CD4-positive, alpha-beta memory T cell (primary cell): Measurements from ENCODE around the gene ARHGEF4. TPM values are rescaled to one million over a fixed set of nuclear protein-coding genes. Genes with fewer than 3 reads are reported as not detected.
A peak's percentile ranks its signal among the peaks of the same experiment; 100 is the strongest.

Source experiments
- CTCF ChIA-PET: fragments of 350-600 bp; sonication (Branson Sonifier 250); formaldehyde crosslinking; loops from one replicate; lab custom pipeline; 2021; ENCODE audit warnings: inconsistent platforms; ENCODE audit not compliant: partially characterized antibody; lab: Charles Lee
- POLR2A ChIA-PET: fragments of 350-600 bp; sonication (Branson Sonifier 250); formaldehyde crosslinking; loops from one replicate; lab custom pipeline; 2021; ENCODE audit not compliant: partially characterized antibody; lab: Charles Lee
- DNase-seq, 5 donors: peaks; one replicate each; pipeline versions ENCODE4 v3.0.0 to v3.0.0-alpha.2; 2020 to 2022; ENCODE audit warnings: mixed read lengths in 1 of 5
- H3K27ac ChIP-seq: one replicate; pipeline ENCODE4 v1.7.0; 2013; ENCODE audit warnings: low read depth, low read length
- H3K27me3 ChIP-seq: 2 replicates; pipeline ENCODE4 v1.7.0; 2013; ENCODE audit warnings: mild to moderate bottlenecking, low read length, moderate library complexity; ENCODE audit not compliant: insufficient read depth
- H3K36me3 ChIP-seq: 2 replicates; pipeline ENCODE4 v1.7.0; 2013; ENCODE audit warnings: mild to moderate bottlenecking, low read length, moderate library complexity; ENCODE audit not compliant: insufficient read depth
- H3K4me1 ChIP-seq: 2 replicates; pipeline ENCODE4 v1.7.0; 2013; ENCODE audit warnings: mild to moderate bottlenecking, low read length, moderate library complexity; ENCODE audit not compliant: insufficient read depth
- H3K4me3 ChIP-seq, 2 donors: one replicate each; pipeline ENCODE4 v1.7.0; 2013; ENCODE audit warnings: low read length in 2 of 2, mild to moderate bottlenecking in 1 of 2
- H3K9me3 ChIP-seq, 2 donors: one replicate each; pipeline ENCODE4 v1.7.0; 2013; ENCODE audit warnings: low read length in 2 of 2, control low read depth in 1 of 2; ENCODE audit not compliant: control insufficient read depth in 1 of 2
- H3K27ac Mint-ChIP-seq, 7 donors: one replicate each; pipeline ENCODE4 v1.8.0; 2020 to 2021; ENCODE audit warnings: mixed read lengths in 7 of 7, mild to moderate bottlenecking in 6 of 7, inconsistent platforms in 3 of 7, moderate library complexity in 3 of 7
- H3K27me3 Mint-ChIP-seq, 2 donors: one replicate each; pipeline ENCODE4 v1.8.0; 2020 to 2021; ENCODE audit warnings: mixed read lengths in 2 of 2
- H3K36me3 Mint-ChIP-seq, 2 donors: one replicate each; pipeline ENCODE4 v1.8.0; 2020 to 2021; ENCODE audit warnings: mixed read lengths in 2 of 2, inconsistent platforms in 1 of 2, mild to moderate bottlenecking in 1 of 2
- H3K4me1 Mint-ChIP-seq, 4 donors: one replicate each; pipeline ENCODE4 v1.8.0; 2020 to 2021; ENCODE audit warnings: mixed read lengths in 4 of 4, mild to moderate bottlenecking in 1 of 4
- H3K4me3 Mint-ChIP-seq, 8 donors: one replicate each; pipeline ENCODE4 v1.8.0; 2020 to 2021; ENCODE audit warnings: mixed read lengths in 8 of 8, mild to moderate bottlenecking in 7 of 8, moderate library complexity in 6 of 8, inconsistent platforms in 3 of 8
- H3K9me3 Mint-ChIP-seq, 8 donors: one replicate each; pipeline ENCODE4 v1.8.0; 2020 to 2021; ENCODE audit warnings: mixed read lengths in 8 of 8, mild to moderate bottlenecking in 5 of 8, inconsistent platforms in 3 of 8, moderate library complexity in 1 of 8
- intact Hi-C: fragments of 100-400 bp; cut with micrococcal nuclease; formaldehyde crosslinking; loops from one replicate; pipeline ENCODE4 v1.15.1; 2023
- polyA plus RNA-seq, 2 donors: library from polyadenylated mRNA; unstranded; fragments of 300-500 nt; fragmentation: Illumina TruSeq; gene quantifications; one replicate each; pipeline ENCODE4 v1.2.3, GENCODE V29; 2021
- total RNA-seq, 2 experiments: library from RNA; stranded (reverse); gene quantifications; one replicate each; pipeline ENCODE4 v1.2.3, GENCODE V29; 2021

The ARHGEF4 gene
- total and polyA plus RNA-seq, 4 experiments from 2014 or later: 1.4 to 2.6 (median 2.1) TPM

DNA sequence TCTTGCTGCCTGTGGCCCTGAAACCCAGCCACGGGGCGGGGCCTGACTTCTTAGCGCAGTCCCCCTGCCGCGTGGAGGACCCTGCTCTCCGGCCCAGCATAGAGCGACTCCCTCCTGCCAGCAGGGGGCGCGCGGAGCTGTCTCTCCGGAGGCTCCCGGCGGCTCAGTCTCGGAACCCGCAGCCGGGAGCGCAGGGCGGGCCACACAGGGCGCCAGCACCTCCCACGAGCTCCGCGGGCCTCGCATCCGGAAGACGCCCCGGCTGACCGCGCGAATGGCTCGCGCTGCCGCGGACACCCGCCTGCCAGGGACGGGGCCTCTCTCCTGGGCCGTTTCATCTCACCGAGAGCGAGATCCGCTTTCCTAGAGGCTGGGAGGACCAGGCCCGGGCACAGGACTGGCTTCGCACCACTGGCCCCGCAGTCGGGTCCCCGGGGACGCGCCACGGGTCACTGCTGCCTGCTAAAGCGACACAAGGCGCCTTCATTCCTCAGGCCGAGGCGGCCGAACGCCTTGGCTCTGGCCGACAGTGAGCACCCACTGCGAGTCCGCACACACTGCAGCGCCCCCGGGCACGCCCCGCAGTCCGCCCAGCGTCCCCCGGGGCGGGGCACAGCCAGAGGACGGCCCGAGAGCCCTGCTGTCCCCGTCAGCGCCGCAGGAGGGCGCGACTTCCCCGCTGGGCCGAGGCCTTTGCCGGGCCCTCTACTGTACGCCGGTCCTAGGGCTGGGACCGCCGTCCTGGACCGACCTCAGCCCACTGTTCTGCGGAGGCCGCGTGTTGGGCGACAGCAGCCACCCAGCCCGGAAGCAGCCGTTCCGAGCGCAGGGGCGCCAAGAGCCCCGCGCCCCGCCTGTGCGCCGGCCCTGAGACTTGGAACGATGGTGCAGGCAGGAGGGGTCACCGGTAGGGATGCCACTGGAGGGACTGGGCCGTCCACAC lies 39.0 kb upstream of the ARHGEF4 start:
- intact Hi-C loops: loop anchor here (1.0 to 5.0 kb wide), 6 partner anchors 27 to 615 kb away; partner anchors contain the start of genes IMP4, MZT2B and SMPD4
- Histone ChIP-seq H3K9me3 (no peaks in the 10 kb centered on the region), H3K4me1 (peaks cover 9% of the 10 kb centered on the region), H3K27me3 (no peaks in the 10 kb centered on the region), H3K4me3 (peak overlapping the region; percentile 42 to 95), H3K36me3 (no peaks in the 10 kb centered on the region), H3K27ac (peak overlapping the region; percentile 89)
- peak; percentile 83 to 90 (median 89) for DNase-seq
- Mint-ChIP-seq H3K4me3 (peak overlapping the region; percentile 62 to 83 (median 72)), H3K9me3 (no peaks in the 10 kb centered on the region), H3K36me3 (no peaks in the 10 kb centered on the region), H3K27me3 (peaks cover 0 to 2% of the 10 kb centered on the region in 2 donors), H3K4me1 (peaks cover 0 to 7% (median 1%) of the 10 kb centered on the region in 4 donors), H3K27ac (peak overlapping the region; percentile 25 to 83 (median 62))
- ChIA-PET POLR2A (interaction anchor here (0.6 to 2.6 kb wide), 7 partner anchors 26 to 616 kb away, joined by 3 to 23 read pairs (median 5); partner anchors contain the start of genes FAM168B, IMP4 and SMPD4), CTCF (interaction anchor here (0.7 to 11.8 kb wide), 29 partner anchors 10 to 616 kb away, joined by 3 to 318 read pairs (median 5); partner anchors contain the start of genes GPR148, IMP4 and SMPD4)

DNA sequence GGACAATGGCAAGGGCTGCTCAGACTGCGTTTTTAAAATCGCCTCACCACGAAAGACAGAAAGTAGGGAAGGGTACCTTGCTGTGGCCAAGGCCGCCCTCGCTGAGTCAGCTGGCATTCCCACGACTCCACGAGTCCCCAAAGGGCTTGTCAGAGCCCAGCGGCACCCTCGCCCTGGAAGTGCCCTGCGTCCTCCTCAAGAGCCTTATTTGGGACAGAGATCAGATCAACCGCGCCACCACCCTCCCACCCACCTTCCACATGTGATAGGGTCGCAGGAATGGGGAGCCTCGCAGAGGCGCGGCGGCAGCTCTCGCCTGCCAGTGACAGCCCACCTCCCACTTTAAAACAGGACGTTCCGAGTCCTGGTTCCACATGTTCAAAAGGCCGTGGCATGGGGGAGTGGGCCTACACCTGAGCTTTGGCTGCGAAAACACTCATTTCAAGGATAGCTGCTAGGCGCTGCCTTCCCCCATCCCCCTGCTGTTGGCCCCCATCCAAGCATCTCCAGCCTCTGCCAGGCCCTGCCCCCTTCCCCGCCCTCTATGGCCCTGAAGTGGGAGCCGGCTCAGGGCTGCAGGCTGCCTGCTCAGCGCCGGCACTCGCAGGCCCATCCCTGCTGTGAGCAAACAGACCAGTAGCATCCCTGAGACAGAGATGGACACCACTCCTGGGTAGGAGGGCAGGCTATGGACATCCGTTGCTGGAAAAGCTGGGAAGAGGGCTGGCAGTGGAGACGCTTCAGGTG lies 38.1 kb upstream of the ARHGEF4 start:
- H3K36me3 ChIP-seq: no peaks in the 10 kb centered on the region
- no peaks in the 10 kb centered on the region for H3K9me3 ChIP-seq
- H3K4me1 Mint-ChIP-seq: peaks cover 0 to 7% (median 1%) of the 10 kb centered on the region in 4 donors
- peaks cover 9% of the 10 kb centered on the region for H3K4me1 ChIP-seq
- no peaks in the 10 kb centered on the region for H3K9me3 Mint-ChIP-seq
- ChIA-PET CTCF (interaction anchor here (0.8 to 11.8 kb wide), 8 partner anchors 9 to 123 kb away, joined by 3 to 318 read pairs (median 10); no protein-coding TSS in a partner anchor), POLR2A (interaction anchor here (1.7 to 2.6 kb wide), 3 partner anchors 25 to 75 kb away, joined by 10 to 23 read pairs (median 13); no protein-coding TSS in a partner anchor)
- peak overlapping the region; percentile 42 to 95 for H3K4me3 ChIP-seq
- peak overlapping the region; percentile 89 for H3K27ac ChIP-seq
- H3K27ac Mint-ChIP-seq: peak overlapping the region in 6 of 7 donors; percentile 25 to 83 (median 62)
- no peak for DNase-seq
- intact Hi-C loops: loop anchor here (1.0 to 5.0 kb wide), 2 partner anchors 26 to 616 kb away; partner anchors contain the start of genes MZT2B and SMPD4
- H3K27me3 Mint-ChIP-seq: peaks cover 0 to 2% of the 10 kb centered on the region in 2 donors
- H3K27me3 ChIP-seq: no peaks in the 10 kb centered on the region
- no peaks in the 10 kb centered on the region for H3K36me3 Mint-ChIP-seq
- peak overlapping the region; percentile 62 to 83 (median 70) for H3K4me3 Mint-ChIP-seq

DNA sequence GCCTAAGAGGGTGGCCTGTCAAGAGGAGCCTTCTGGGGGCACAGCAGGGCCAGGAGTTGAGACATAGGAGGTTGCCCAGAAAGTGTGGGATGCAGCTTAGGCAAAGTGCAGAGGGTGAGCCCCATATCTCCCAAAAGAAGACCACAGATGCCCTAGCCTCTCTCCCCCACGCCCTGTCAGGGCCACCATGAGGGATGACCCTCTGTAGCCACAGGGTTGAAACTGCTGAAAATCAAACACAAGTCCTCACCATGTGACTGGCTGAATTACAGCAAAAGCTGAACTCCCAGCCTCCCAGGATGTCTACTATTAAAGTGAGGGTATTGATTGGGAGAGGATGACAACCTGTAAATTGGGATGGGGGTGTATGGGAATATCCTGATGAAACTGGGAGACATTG lies 37.4 kb upstream of the ARHGEF4 start:
- peak overlapping the region in 6 of 8 donors; percentile 13 to 43 (median 32) for H3K4me3 Mint-ChIP-seq
- Histone ChIP-seq H3K27ac (no peak overlapping the region), H3K27me3 (no peaks in the 10 kb centered on the region), H3K4me1 (peaks cover 9% of the 10 kb centered on the region), H3K9me3 (no peaks in the 10 kb centered on the region), H3K36me3 (no peaks in the 10 kb centered on the region), H3K4me3 (no peak overlapping the region)
- peak overlapping the region in 1 of 7 donors; percentile 62 for H3K27ac Mint-ChIP-seq
- no peaks in the 10 kb centered on the region for H3K36me3 Mint-ChIP-seq
- peaks cover 0 to 7% (median 1%) of the 10 kb centered on the region in 4 donors for H3K4me1 Mint-ChIP-seq
- no peaks in the 10 kb centered on the region for H3K9me3 Mint-ChIP-seq
- CTCF ChIA-PET: interaction anchor here (1.9 to 11.8 kb wide), 4 partner anchors 18 to 122 kb away, joined by 5 to 318 read pairs (median 45); no protein-coding TSS in a partner anchor
- intact Hi-C loops: loop anchor here (5.0 kb wide), 1 partner anchor 617 kb away; the partner anchor contains the start of genes MZT2B and SMPD4
- peaks cover 0 to 2% of the 10 kb centered on the region in 2 donors for H3K27me3 Mint-ChIP-seq
- POLR2A ChIA-PET: interaction anchor here (2.1 kb wide), 1 partner anchor 72 kb away, joined by 13 read pairs; no protein-coding TSS in a partner anchor
- no peak for DNase-seq

DNA sequence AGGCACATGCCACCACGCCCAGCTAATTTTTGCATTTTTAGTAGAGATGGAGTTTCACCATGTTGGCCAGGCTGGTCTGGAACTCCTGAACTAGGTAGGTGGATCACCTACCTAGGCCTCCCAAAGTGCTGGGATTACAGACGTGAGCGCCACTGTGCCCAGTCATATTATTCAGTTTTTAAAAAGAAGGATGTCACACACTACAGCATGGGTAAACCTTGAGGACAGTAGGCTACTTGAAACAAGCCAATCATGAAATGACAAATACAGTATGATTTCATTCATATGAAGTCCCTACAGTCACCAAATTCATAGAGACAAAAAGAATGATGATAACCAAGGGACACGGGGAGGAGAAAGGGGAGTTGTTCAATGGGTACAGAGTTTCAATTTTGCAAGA lies 31.1 kb upstream of the ARHGEF4 start:
- ChIA-PET CTCF (interaction anchor here (11.8 kb wide), 1 partner anchor 67 kb away, joined by 318 read pairs; no protein-coding TSS in a partner anchor), POLR2A (no interaction called here)
- Mint-ChIP-seq H3K36me3 (no peaks in the 10 kb centered on the region), H3K4me1 (peaks cover 7 to 10% (median 9%) of the 10 kb centered on the region in 4 donors), H3K4me3 (no peak overlapping the region), H3K27me3 (peaks cover 0 to 8% of the 10 kb centered on the region in 2 donors), H3K27ac (no peak overlapping the region), H3K9me3 (no peaks in the 10 kb centered on the region)
- intact Hi-C loops: no loop called here
- Histone ChIP-seq H3K27me3 (no peaks in the 10 kb centered on the region), H3K36me3 (no peaks in the 10 kb centered on the region), H3K27ac (no peak overlapping the region), H3K4me1 (peaks cover 7% of the 10 kb centered on the region), H3K9me3 (no peaks in the 10 kb centered on the region), H3K4me3 (no peak overlapping the region)
- DNase-seq: no peak

DNA sequence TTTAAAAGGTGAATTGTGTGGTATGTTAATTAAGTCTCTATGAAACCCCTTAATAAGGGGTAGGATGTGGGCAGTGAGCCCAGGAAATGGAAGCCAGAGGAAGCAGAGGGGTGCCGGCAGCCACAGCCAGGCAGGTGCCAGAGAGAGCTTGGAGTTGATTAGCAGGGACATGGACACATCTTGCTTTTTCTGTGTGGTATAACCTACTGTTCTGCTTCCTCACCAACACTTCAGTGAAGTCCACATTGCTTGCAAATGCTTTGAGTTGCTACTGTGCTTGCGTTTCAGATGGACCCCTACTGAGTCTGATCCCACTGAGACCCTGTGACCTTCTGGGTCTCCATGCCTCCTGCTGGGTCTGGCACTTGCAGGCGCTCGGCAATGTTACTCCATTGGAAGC lies 30.3 kb upstream of the ARHGEF4 start:
- ChIA-PET POLR2A (no interaction called here), CTCF (interaction anchor here (1.1 to 1.9 kb wide), 2 partner anchors 9 to 67 kb away, joined by 3 to 9 read pairs; no protein-coding TSS in a partner anchor)
- Mint-ChIP-seq H3K27me3 (peaks cover 0 to 8% of the 10 kb centered on the region in 2 donors), H3K4me3 (no peak overlapping the region), H3K27ac (peak overlapping the region in 1 of 7 donors; percentile 1), H3K4me1 (peaks cover 7 to 10% (median 9%) of the 10 kb centered on the region in 4 donors), H3K9me3 (no peaks in the 10 kb centered on the region), H3K36me3 (no peaks in the 10 kb centered on the region)
- peaks cover 7% of the 10 kb centered on the region for H3K4me1 ChIP-seq
- no peaks in the 10 kb centered on the region for H3K27me3 ChIP-seq
- no peaks in the 10 kb centered on the region for H3K36me3 ChIP-seq
- no peaks in the 10 kb centered on the region for H3K9me3 ChIP-seq
- intact Hi-C loops: no loop called here
- no peak overlapping the region for H3K27ac ChIP-seq
- no peak overlapping the region for H3K4me3 ChIP-seq
- peak in 1 of 5 donors; percentile 18 for DNase-seq

DNA sequence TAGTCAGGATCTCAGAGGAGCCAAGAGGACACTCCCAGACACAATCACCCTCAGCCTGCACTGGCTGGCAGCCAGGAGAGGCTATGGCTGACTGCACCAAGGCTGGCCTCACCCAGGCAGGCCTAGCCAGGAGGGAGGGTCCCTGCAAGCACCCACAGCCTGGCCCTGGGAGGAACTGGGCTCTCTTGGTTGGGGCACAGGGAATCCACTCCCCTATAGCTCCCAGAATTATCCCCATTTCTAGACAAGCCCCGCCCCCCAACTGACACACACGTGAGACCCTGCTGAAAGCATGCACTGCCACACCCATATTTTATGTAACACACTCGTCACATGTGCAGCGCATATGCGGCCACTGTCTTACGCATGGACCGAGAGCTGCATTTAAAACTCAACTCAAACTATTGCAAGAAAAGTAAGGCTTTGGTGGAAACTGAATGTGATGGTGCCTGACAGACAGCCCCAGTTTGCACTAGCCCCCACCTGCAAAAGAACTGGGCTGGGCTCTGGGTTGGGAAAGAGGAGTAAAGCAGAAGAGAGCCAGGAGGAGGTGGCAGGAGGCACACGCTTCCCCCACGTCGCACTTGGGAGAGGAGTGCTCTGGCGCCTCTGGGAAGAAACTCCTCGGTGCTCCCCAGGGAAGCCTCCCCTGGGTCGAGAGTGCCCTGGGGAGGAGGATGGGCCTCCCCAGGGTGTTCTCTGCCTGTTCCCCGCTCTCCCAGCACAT lies 28.9 kb upstream of the ARHGEF4 start:
- no peaks in the 10 kb centered on the region for H3K36me3 ChIP-seq
- ChIA-PET CTCF (interaction anchor here (1.9 kb wide), 1 partner anchor 10 kb away, joined by 9 read pairs; no protein-coding TSS in a partner anchor), POLR2A (no interaction called here)
- Mint-ChIP-seq H3K4me3 (no peak overlapping the region), H3K27ac (peak overlapping the region in 1 of 7 donors; percentile 63), H3K27me3 (peaks cover 0 to 8% of the 10 kb centered on the region in 2 donors), H3K36me3 (no peaks in the 10 kb centered on the region), H3K9me3 (no peaks in the 10 kb centered on the region), H3K4me1 (peaks cover 7 to 10% (median 9%) of the 10 kb centered on the region in 4 donors)
- no peaks in the 10 kb centered on the region for H3K27me3 ChIP-seq
- intact Hi-C loops: no loop called here
- peaks cover 7% of the 10 kb centered on the region for H3K4me1 ChIP-seq
- no peak overlapping the region for H3K4me3 ChIP-seq
- H3K9me3 ChIP-seq: no peaks in the 10 kb centered on the region
- no peak for DNase-seq
- no peak overlapping the region for H3K27ac ChIP-seq
